IgD-negative memory B cell (primary cell): Measurements from ENCODE around the gene CHST7. TPM values are rescaled to one million over a fixed set of nuclear protein-coding genes. Genes with fewer than 3 reads are reported as not detected.
A peak's percentile ranks its signal among the peaks of the same experiment; 100 is the strongest.

ENCODE experiments used
- H3K27ac Mint-ChIP-seq, 3 donors: one replicate each; pipeline ENCODE4 v1.8.0; 2020 to 2022; ENCODE audit warnings: mild to moderate bottlenecking in 3 of 3, mixed read lengths in 3 of 3, moderate library complexity in 1 of 3
- H3K27me3 Mint-ChIP-seq: one replicate; pipeline ENCODE4 v1.8.0; 2021; ENCODE audit warnings: mixed read lengths
- H3K36me3 Mint-ChIP-seq: one replicate; pipeline ENCODE4 v1.8.0; 2020; ENCODE audit warnings: mild to moderate bottlenecking, mixed read lengths
- H3K4me1 Mint-ChIP-seq, 3 donors: one replicate each; pipeline ENCODE4 v1.8.0; 2020 to 2022; ENCODE audit warnings: mixed read lengths in 3 of 3, mild to moderate bottlenecking in 1 of 3
- H3K4me3 Mint-ChIP-seq, 4 donors: one replicate each; pipeline ENCODE4 v1.8.0; 2020 to 2022; ENCODE audit warnings: mild to moderate bottlenecking in 4 of 4, mixed read lengths in 4 of 4, moderate library complexity in 3 of 4
- H3K9me3 Mint-ChIP-seq, 3 donors: one replicate each; pipeline ENCODE4 v1.8.0; 2020 to 2021; ENCODE audit warnings: mixed read lengths in 3 of 3, mild to moderate bottlenecking in 1 of 3
- polyA plus RNA-seq: library from polyadenylated mRNA; unstranded; fragments of 300-500 nt; fragmentation: Illumina TruSeq; gene quantifications from one replicate; pipeline ENCODE4 v1.2.3, GENCODE V29; 2021

CHST7 gene
- polyA plus RNA-seq, 1 donor from 2014 or later: 4.0 TPM

GRCh38 chrX:46611658-46612362 lies 38.2 kb downstream of the CHST7 start:
- peak overlapping the region in 1 of 4 donors; percentile 39 for H3K4me3 Mint-ChIP-seq
- no peaks in the 10 kb centered on the region for H3K4me1 Mint-ChIP-seq
- H3K27ac Mint-ChIP-seq: no peak overlapping the region
- H3K36me3 Mint-ChIP-seq: peaks cover 2% of the 10 kb centered on the region
- no peaks in the 10 kb centered on the region for H3K9me3 Mint-ChIP-seq
- no peaks in the 10 kb centered on the region for H3K27me3 Mint-ChIP-seq

GRCh38 chrX:46617906-46618305 lies 44.3 kb downstream of the CHST7 start:
- Mint-ChIP-seq H3K9me3 (peaks cover 0 to 2% (median 0%) of the 10 kb centered on the region in 3 donors), H3K4me3 (no peak overlapping the region), H3K27ac (no peak overlapping the region), H3K36me3 (peaks cover 5% of the 10 kb centered on the region), H3K4me1 (no peaks in the 10 kb centered on the region), H3K27me3 (no peaks in the 10 kb centered on the region)

- Mint-ChIP-seq H3K27me3 (no peaks in the 10 kb centered on the region), H3K4me3 (no peak overlapping the region), H3K27ac (no peak overlapping the region), H3K4me1 (no peaks in the 10 kb centered on the region), H3K9me3 (peaks cover 0 to 2% (median 0%) of the 10 kb centered on the region in 3 donors), H3K36me3 (peaks cover 3% of the 10 kb centered on the region)
Measured at GRCh38 chrX:46618947-46619346, 45.4 kb downstream of the CHST7 start.

- Mint-ChIP-seq H3K4me3 (no peak overlapping the region), H3K4me1 (no peaks in the 10 kb centered on the region), H3K36me3 (peaks cover 3% of the 10 kb centered on the region), H3K27me3 (no peaks in the 10 kb centered on the region), H3K9me3 (peaks cover 0 to 2% (median 0%) of the 10 kb centered on the region in 3 donors), H3K27ac (no peak overlapping the region)
Measured at GRCh38 chrX:46620505-46620904, 46.9 kb downstream of the CHST7 start.

GRCh38 chrX:46621572-46621971 lies 48.0 kb downstream of the CHST7 start:
- Mint-ChIP-seq H3K36me3 (peaks cover 4% of the 10 kb centered on the region), H3K4me1 (peaks cover 1 to 2% (median 2%) of the 10 kb centered on the region in 3 donors), H3K27ac (no peak overlapping the region)

GRCh38 chrX:46624090-46624786 lies 50.7 kb downstream of the CHST7 start:
- Mint-ChIP-seq H3K36me3 (peaks cover 3% of the 10 kb centered on the region), H3K27me3 (no peaks in the 10 kb centered on the region)

More at GRCh38 chrX:46621572-46621971, 48.0 kb downstream of the CHST7 start:
- peak overlapping the region in 1 of 4 donors; percentile 57 for H3K4me3 Mint-ChIP-seq
- H3K9me3 Mint-ChIP-seq: peaks cover 0 to 2% (median 0%) of the 10 kb centered on the region in 3 donors
- H3K27me3 Mint-ChIP-seq: no peaks in the 10 kb centered on the region

GRCh38 chrX:46626566-46626965 lies 53.0 kb downstream of the CHST7 start:
- Mint-ChIP-seq H3K27me3 (no peaks in the 10 kb centered on the region), H3K4me3 (peak overlapping the region in 2 of 4 donors; percentile 6 to 71), H3K9me3 (no peaks in the 10 kb centered on the region), H3K4me1 (peaks cover 21 to 35% (median 29%) of the 10 kb centered on the region in 3 donors), H3K36me3 (peaks cover 5% of the 10 kb centered on the region), H3K27ac (peak overlapping the region; percentile 2 to 91 (median 5))

More at GRCh38 chrX:46624090-46624786, 50.7 kb downstream of the CHST7 start:
- Mint-ChIP-seq H3K9me3 (no peaks in the 10 kb centered on the region), H3K4me1 (peaks cover 19 to 25% (median 23%) of the 10 kb centered on the region in 3 donors), H3K27ac (peak overlapping the region in 2 of 3 donors; percentile 39 to 47), H3K4me3 (no peak overlapping the region)

- peak overlapping the region; percentile 47 to 91 (median 51) for H3K27ac Mint-ChIP-seq
Measured at GRCh38 chrX:46627062-46627461, 53.5 kb downstream of the CHST7 start.

GRCh38 chrX:46627711-46628419 lies 54.3 kb downstream of the CHST7 start:
- Mint-ChIP-seq H3K4me3 (peak overlapping the region in 2 of 4 donors; percentile 28 to 77), H3K4me1 (peaks cover 21 to 35% (median 29%) of the 10 kb centered on the region in 3 donors), H3K27ac (peak overlapping the region; percentile 88 to 97 (median 95)), H3K9me3 (no peaks in the 10 kb centered on the region), H3K36me3 (peaks cover 5% of the 10 kb centered on the region), H3K27me3 (no peaks in the 10 kb centered on the region)

More at GRCh38 chrX:46627062-46627461, 53.5 kb downstream of the CHST7 start:
- Mint-ChIP-seq H3K27me3 (no peaks in the 10 kb centered on the region), H3K4me3 (peak overlapping the region in 2 of 4 donors; percentile 71 to 77), H3K4me1 (peaks cover 21 to 35% (median 29%) of the 10 kb centered on the region in 3 donors), H3K9me3 (no peaks in the 10 kb centered on the region), H3K36me3 (peaks cover 5% of the 10 kb centered on the region)

GRCh38 chrX:46628460-46629371 lies 55.2 kb downstream of the CHST7 start:
- peaks cover 5% of the 10 kb centered on the region for H3K36me3 Mint-ChIP-seq

GRCh38 chrX:46630141-46630540 lies 56.6 kb downstream of the CHST7 start:
- Mint-ChIP-seq H3K9me3 (no peaks in the 10 kb centered on the region), H3K36me3 (peaks cover 5% of the 10 kb centered on the region), H3K4me1 (peaks cover 21 to 35% (median 29%) of the 10 kb centered on the region in 3 donors), H3K4me3 (no peak overlapping the region), H3K27me3 (no peaks in the 10 kb centered on the region), H3K27ac (peak overlapping the region in 2 of 3 donors; percentile 49 to 95)

More at GRCh38 chrX:46628460-46629371, 55.2 kb downstream of the CHST7 start:
- no peaks in the 10 kb centered on the region for H3K9me3 Mint-ChIP-seq
- H3K27me3 Mint-ChIP-seq: no peaks in the 10 kb centered on the region
- peak overlapping the region; percentile 88 to 97 (median 95) for H3K27ac Mint-ChIP-seq
- peak overlapping the region; percentile 16 to 57 (median 26) for H3K4me3 Mint-ChIP-seq
- peaks cover 21 to 35% (median 29%) of the 10 kb centered on the region in 3 donors for H3K4me1 Mint-ChIP-seq

GRCh38 chrX:46634577-46634976 lies 61.0 kb downstream of the CHST7 start:
- peaks cover 2% of the 10 kb centered on the region for H3K36me3 Mint-ChIP-seq
- no peak overlapping the region for H3K4me3 Mint-ChIP-seq
- no peaks in the 10 kb centered on the region for H3K27me3 Mint-ChIP-seq
- no peaks in the 10 kb centered on the region for H3K9me3 Mint-ChIP-seq
- H3K4me1 Mint-ChIP-seq: peaks cover 0 to 7% (median 5%) of the 10 kb centered on the region in 3 donors
- H3K27ac Mint-ChIP-seq: no peak overlapping the region

GRCh38 chrX:46635186-46635585 lies 61.6 kb downstream of the CHST7 start:
- no peak overlapping the region for H3K27ac Mint-ChIP-seq

GRCh38 chrX:46636223-46636622 lies 62.7 kb downstream of the CHST7 start:
- Mint-ChIP-seq H3K36me3 (no peaks in the 10 kb centered on the region), H3K27me3 (no peaks in the 10 kb centered on the region), H3K4me3 (no peak overlapping the region), H3K9me3 (no peaks in the 10 kb centered on the region), H3K4me1 (no peaks in the 10 kb centered on the region), H3K27ac (peak overlapping the region in 1 of 3 donors; percentile 16)

More at GRCh38 chrX:46635186-46635585, 61.6 kb downstream of the CHST7 start:
- no peaks in the 10 kb centered on the region for H3K9me3 Mint-ChIP-seq
- peaks cover 0 to 3% (median 2%) of the 10 kb centered on the region in 3 donors for H3K4me1 Mint-ChIP-seq
- H3K27me3 Mint-ChIP-seq: no peaks in the 10 kb centered on the region
- peaks cover 2% of the 10 kb centered on the region for H3K36me3 Mint-ChIP-seq
- no peak overlapping the region for H3K4me3 Mint-ChIP-seq
